PC-3 (cell line): Measurements from ENCODE around the gene PRAMEF18.
"Not testable (repeated sequence)": the region's sequence is repeated elsewhere in the genome, so short reads cannot be mapped to it uniquely, and the experiment has no call there.

Experiments
- CTCF ChIP-seq: fragments of 300-600 bp; sonication (generic); conservative IDR thresholded peaks from 2 replicates; pipeline ENCODE4 v1.5.1; 2017; ENCODE audit warnings: antibody characterized with exemption, low read depth, mild to moderate bottlenecking, low read length
- EZH2 ChIP-seq: fragments of 300-600 bp; sonication (generic); IDR thresholded peaks from one replicate; pipeline ENCODE4 v1.6.1; 2017; ENCODE audit warnings: antibody characterized with exemption, mild to moderate bottlenecking, low read length; ENCODE audit not compliant: unreplicated experiment

- TF ChIP-seq EZH2, CTCF: not testable (repeated sequence)
These were observed 11.6 kb upstream of the PRAMEF18 start for GRCh38 chr1:13237572-13237971.
